Daoy (cell line): ENCODE results near the gene CCNC. TPM values are rescaled to one million over a fixed set of nuclear protein-coding genes. Genes with fewer than 3 reads are reported as not detected.
A peak's percentile ranks its signal among the peaks of the same experiment; 100 is the strongest.

ENCODE experiments used
- DNase-seq: peaks from one replicate; pipeline ENCODE4 v3.0.0-alpha.2; 2015; ENCODE audit warnings: low read depth
- total RNA-seq: library from RNA; depleted of rRNA; stranded (reverse); fragments of >200 nt; shearing (Covaris generic); gene quantifications from 2 replicates; pipeline ENCODE4 v1.2.3, GENCODE V29; 2014; rRNA removed

CCNC gene
- total RNA-seq, 1 experiment from 2014 or later, result 136 TPM

GRCh38 chr6:99548706-99549105 lies 19.8 kb downstream of the CCNC start:
- DNase-seq, result no peak

- DNase-seq, result no peak
These were observed 20.9 kb downstream of the CCNC start for GRCh38 chr6:99547526-99547925.

- DNase-seq, result no peak
These were observed 23.0 kb downstream of the CCNC start for GRCh38 chr6:99545442-99545841.

GRCh38 chr6:99543968-99544367 lies 24.5 kb downstream of the CCNC start:
- DNase-seq, result no peak

- DNase-seq, result no peak
These were observed 37.8 kb downstream of the CCNC start for GRCh38 chr6:99530627-99531026.

GRCh38 chr6:99522531-99522930 lies 45.9 kb downstream of the CCNC start:
- DNase-seq, result peak; percentile 54

GRCh38 chr6:99521633-99522151 lies 46.8 kb downstream of the CCNC start:
- peak; percentile 25 for DNase-seq

- peak; percentile 91 for DNase-seq
These were observed 47.4 kb downstream of the CCNC start for GRCh38 chr6:99520855-99521632.

GRCh38 chr6:99519446-99519845 lies 49.0 kb downstream of the CCNC start:
- DNase-seq, result no peak

- DNase-seq, result no peak
These were observed 54.4 kb downstream of the CCNC start for GRCh38 chr6:99514089-99514488.

- DNase-seq, result no peak
These were observed 56.4 kb downstream of the CCNC start for GRCh38 chr6:99512033-99512432.

GRCh38 chr6:99507648-99508047 lies 60.8 kb downstream of the CCNC start:
- no peak for DNase-seq

GRCh38 chr6:99501762-99502161 lies 66.7 kb downstream of the CCNC start:
- peak; percentile 32 for DNase-seq

- no peak for DNase-seq
These were observed 70.0 kb downstream of the CCNC start for GRCh38 chr6:99498421-99498820.

GRCh38 chr6:99495466-99495865 lies 73.0 kb downstream of the CCNC start:
- DNase-seq, result no peak

Other genes with a start within 250 kb of the CCNC start
- gene FAXC, start 219.0 kb downstream of the CCNC start, total RNA-seq, result 4.7 and 12.2 TPM in 2 replicates
- 12.9 and 27.3 TPM in 2 replicates for gene COQ3, start 174.5 kb downstream of the CCNC start, total RNA-seq
- 28.5 and 43.5 TPM in 2 replicates for gene PNISR, start 143.4 kb downstream of the CCNC start, total RNA-seq
- 12.1 and 15.9 TPM in 2 replicates for gene USP45, start 53.2 kb downstream of the CCNC start, total RNA-seq
- 2.3 and 3.4 TPM in 2 replicates for gene PRDM13, start 38.2 kb upstream of the CCNC start, total RNA-seq